Activated T-cell treated with anti-CD3 and anti-CD28 coated beads, Interleukin-2, amount 50 U/mL, for 24 hours (primary cell): ENCODE results near the gene AOC1.

Experiments
- DNase-seq: peaks from one replicate; pipeline ENCODE4 v3.0.0-alpha.2; 2020
- H3K27ac Mint-ChIP-seq: 2 replicates; pipeline ENCODE4 v1.8.0; 2020; ENCODE audit warnings: mild to moderate bottlenecking, mixed read lengths
- H3K27me3 Mint-ChIP-seq: 2 replicates; pipeline ENCODE4 v1.8.0; 2020; ENCODE audit warnings: mixed read lengths
- H3K36me3 Mint-ChIP-seq: 2 replicates; pipeline ENCODE4 v1.8.0; 2020; ENCODE audit warnings: low read depth, mixed read lengths
- H3K4me1 Mint-ChIP-seq: 2 replicates; pipeline ENCODE4 v1.8.0; 2020; ENCODE audit warnings: low read depth, mixed read lengths
- H3K4me3 Mint-ChIP-seq: 2 replicates; pipeline ENCODE4 v1.8.0; 2020; ENCODE audit warnings: mild to moderate bottlenecking, moderate library complexity, mixed read lengths
- H3K9me3 Mint-ChIP-seq: 2 replicates; pipeline ENCODE4 v1.8.0; 2020; ENCODE audit warnings: mixed read lengths

Gene AOC1

GRCh38 chr7:150848111-150848510 lies 4.2 kb upstream of the AOC1 start:
- Mint-ChIP-seq H3K4me1 (peaks cover 2% of the 10 kb centered on the region), H3K36me3 (no peaks in the 10 kb centered on the region), H3K4me3 (no peak overlapping the region), H3K27ac (no peak overlapping the region), H3K9me3 (no peaks in the 10 kb centered on the region), H3K27me3 (peaks cover 21% of the 10 kb centered on the region)
- no peak for DNase-seq

DNA sequence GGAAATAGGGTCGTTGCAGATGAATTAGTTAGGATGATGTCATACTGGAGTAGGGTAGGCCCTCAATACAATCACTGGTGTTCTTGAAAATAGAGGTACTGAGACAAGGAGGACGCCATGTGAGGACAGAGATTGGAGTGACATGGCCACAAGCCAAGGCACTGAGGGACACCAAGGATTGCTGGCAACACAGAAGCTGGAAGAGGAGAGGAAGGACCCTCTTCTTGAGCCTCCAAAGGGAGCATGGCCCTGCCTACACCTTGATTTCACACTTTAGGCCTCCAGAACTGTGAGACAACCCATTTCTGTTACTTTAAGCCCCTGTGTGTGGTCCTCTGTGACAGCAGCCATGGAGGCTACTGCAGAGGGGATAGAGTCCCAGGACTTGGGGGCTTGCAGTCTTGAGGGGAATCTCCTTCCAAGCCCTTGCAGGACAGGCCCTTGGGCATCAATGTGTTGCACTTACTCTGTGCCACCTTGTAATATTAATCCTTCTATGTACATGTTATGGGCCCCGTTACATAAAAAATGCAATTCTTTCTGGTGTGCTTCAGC lies 3.7 kb upstream of the AOC1 start:
- Mint-ChIP-seq H3K27me3 (peaks cover 21% of the 10 kb centered on the region), H3K4me1 (peaks cover 2% of the 10 kb centered on the region), H3K4me3 (no peak overlapping the region), H3K9me3 (no peaks in the 10 kb centered on the region), H3K27ac (no peak overlapping the region), H3K36me3 (no peaks in the 10 kb centered on the region)
- no peak for DNase-seq

DNA sequence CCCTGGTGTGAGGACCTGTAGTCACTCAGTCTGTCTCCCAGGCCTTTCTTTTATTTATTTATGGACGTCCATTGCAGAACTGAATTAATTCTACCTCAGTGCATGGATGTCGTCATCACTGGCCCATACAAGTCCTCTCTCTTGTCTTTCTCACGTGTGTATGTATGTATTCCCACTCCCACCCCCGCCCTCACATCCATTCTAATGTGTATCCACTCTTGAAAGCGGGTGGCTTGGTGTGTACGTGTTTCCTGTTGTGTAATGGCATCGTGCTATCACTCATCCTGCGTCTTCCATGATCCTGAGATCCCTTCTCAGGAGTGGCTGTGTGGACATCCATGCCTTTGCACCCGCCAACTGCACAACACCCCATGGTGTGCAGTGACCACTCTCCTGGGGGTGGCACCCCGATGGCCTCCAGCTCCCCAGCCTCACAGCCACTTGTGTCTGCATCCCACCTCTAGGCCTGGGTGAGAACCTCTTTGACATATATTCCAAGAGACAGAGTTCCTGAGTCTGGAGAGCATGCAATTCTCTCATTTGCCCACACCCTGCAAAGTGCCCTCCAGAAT lies 3.0 kb upstream of the AOC1 start:
- Mint-ChIP-seq H3K27ac (no peak overlapping the region), H3K4me1 (peaks cover 2% of the 10 kb centered on the region), H3K4me3 (no peak overlapping the region), H3K27me3 (peaks cover 21% of the 10 kb centered on the region), H3K36me3 (no peaks in the 10 kb centered on the region), H3K9me3 (no peaks in the 10 kb centered on the region)
- DNase-seq, result no peak

- peaks cover 2% of the 10 kb centered on the region for H3K4me1 Mint-ChIP-seq
- peaks cover 21% of the 10 kb centered on the region for H3K27me3 Mint-ChIP-seq
- H3K27ac Mint-ChIP-seq, result no peak overlapping the region
- no peak for DNase-seq
- no peak overlapping the region for H3K4me3 Mint-ChIP-seq
- no peaks in the 10 kb centered on the region for H3K9me3 Mint-ChIP-seq
- no peaks in the 10 kb centered on the region for H3K36me3 Mint-ChIP-seq
Observed at GRCh38 chr7:150850273-150850672, 2.0 kb upstream of the AOC1 start.

GRCh38 chr7:150851492-150852370 lies 586 bp upstream of the AOC1 start:
- peaks cover 2% of the 10 kb centered on the region for H3K4me1 Mint-ChIP-seq
- DNase-seq, result no peak
- H3K4me3 Mint-ChIP-seq, result no peak overlapping the region
- no peaks in the 10 kb centered on the region for H3K9me3 Mint-ChIP-seq
- no peaks in the 10 kb centered on the region for H3K36me3 Mint-ChIP-seq
- H3K27ac Mint-ChIP-seq, result no peak overlapping the region
- H3K27me3 Mint-ChIP-seq, result peaks cover 21% of the 10 kb centered on the region

- Mint-ChIP-seq H3K4me1 (peaks cover 2% of the 10 kb centered on the region), H3K27ac (no peak overlapping the region), H3K4me3 (no peak overlapping the region), H3K36me3 (no peaks in the 10 kb centered on the region), H3K27me3 (peaks cover 21% of the 10 kb centered on the region), H3K9me3 (no peaks in the 10 kb centered on the region)
- DNase-seq, result no peak
Observed at GRCh38 chr7:150854066-150855000, 2.0 kb downstream of the AOC1 start.

DNA sequence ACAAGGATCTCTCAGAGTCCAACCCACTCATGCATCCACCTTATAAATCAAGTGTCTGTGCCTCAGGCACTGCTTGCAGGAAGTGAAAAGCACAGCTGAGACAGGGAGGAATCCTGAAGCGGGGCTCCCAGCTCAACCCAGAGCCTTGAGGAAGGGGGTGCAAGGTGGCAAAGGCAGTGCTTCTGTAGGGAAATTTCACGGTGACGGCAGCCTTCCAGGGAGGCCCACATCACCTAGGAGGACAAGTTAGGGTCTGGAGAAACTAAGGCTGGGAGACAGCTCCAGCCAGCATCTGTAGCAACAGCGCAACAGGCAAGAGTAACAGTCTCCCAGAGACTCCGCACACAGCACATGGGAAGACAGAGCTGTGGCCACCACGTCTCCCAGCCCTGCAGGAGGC lies 2.7 kb downstream of the AOC1 start:
- no peak overlapping the region for H3K4me3 Mint-ChIP-seq
- no peak overlapping the region for H3K27ac Mint-ChIP-seq
- DNase-seq, result no peak
- H3K9me3 Mint-ChIP-seq, result no peaks in the 10 kb centered on the region
- H3K27me3 Mint-ChIP-seq, result peaks cover 21% of the 10 kb centered on the region
- peaks cover 2% of the 10 kb centered on the region for H3K4me1 Mint-ChIP-seq
- no peaks in the 10 kb centered on the region for H3K36me3 Mint-ChIP-seq

- Mint-ChIP-seq H3K27ac (no peak overlapping the region), H3K4me3 (no peak overlapping the region), H3K9me3 (no peaks in the 10 kb centered on the region), H3K4me1 (peaks cover 2% of the 10 kb centered on the region), H3K36me3 (no peaks in the 10 kb centered on the region), H3K27me3 (peaks cover 18% of the 10 kb centered on the region)
- DNase-seq, result no peak
Observed at GRCh38 chr7:150855476-150856302, 3.4 kb downstream of the AOC1 start.

DNA sequence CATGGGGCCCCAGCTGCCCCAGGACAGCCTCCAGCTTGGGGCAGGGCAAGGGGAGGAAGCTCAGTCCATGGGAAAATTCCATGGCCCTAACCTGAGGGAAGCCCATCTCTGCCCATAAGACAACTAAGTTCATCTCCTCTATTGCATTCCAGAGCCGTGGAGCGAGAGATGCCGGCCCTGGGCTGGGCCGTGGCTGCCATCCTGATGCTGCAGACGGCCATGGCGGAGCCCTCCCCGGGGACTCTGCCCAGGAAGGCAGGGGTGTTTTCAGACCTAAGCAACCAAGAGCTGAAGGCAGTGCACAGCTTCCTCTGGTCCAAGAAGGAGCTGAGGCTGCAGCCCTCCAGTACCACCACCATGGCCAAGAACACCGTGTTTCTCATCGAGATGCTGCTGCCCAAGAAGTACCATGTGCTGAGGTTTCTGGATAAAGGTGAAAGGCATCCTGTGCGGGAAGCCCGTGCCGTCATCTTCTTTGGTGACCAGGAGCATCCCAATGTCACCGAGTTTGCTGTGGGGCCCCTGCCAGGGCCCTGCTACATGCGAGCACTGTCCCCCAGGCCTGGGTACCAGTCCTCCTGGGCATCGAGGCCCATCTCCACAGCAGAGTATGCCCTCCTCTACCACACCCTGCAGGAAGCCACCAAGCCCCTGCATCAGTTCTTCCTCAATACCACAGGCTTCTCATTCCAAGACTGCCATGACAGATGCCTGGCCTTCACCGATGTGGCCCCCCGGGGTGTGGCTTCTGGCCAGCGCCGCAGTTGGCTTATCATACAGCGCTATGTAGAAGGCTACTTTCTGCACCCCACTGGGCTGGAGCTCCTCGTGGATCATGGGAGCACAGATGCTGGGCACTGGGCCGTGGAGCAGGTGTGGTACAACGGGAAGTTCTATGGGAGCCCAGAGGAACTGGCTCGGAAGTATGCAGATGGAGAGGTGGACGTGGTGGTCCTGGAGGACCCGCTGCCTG lies 4.3 kb downstream of the AOC1 start:
- Mint-ChIP-seq H3K36me3 (no peaks in the 10 kb centered on the region), H3K9me3 (no peaks in the 10 kb centered on the region), H3K27ac (no peak overlapping the region), H3K4me3 (no peak overlapping the region), H3K4me1 (peaks cover 2% of the 10 kb centered on the region), H3K27me3 (peaks cover 13% of the 10 kb centered on the region)
- DNase-seq, result no peak

DNA sequence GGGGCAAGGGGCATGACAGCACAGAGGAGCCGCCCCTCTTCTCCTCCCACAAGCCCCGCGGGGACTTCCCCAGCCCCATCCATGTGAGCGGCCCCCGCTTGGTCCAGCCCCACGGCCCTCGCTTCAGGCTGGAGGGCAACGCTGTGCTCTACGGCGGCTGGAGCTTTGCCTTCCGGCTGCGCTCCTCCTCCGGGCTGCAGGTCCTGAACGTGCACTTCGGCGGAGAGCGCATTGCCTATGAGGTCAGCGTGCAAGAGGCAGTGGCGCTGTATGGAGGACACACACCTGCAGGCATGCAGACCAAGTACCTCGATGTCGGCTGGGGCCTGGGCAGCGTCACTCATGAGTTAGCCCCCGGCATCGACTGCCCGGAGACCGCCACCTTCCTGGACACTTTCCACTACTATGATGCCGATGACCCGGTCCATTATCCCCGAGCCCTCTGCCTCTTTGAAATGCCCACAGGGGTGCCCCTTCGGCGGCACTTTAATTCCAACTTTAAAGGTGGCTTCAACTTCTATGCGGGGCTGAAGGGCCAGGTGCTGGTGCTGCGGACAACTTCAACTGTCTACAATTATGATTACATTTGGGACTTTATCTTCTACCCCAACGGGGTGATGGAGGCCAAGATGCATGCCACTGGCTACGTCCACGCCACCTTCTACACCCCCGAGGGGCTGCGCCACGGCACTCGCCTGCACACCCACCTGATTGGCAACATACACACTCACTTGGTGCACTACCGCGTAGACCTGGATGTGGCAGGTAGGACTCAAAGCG lies 5.1 kb downstream of the AOC1 start:
- peaks cover 4% of the 10 kb centered on the region for H3K27me3 Mint-ChIP-seq
- no peaks in the 10 kb centered on the region for H3K9me3 Mint-ChIP-seq
- H3K4me3 Mint-ChIP-seq, result no peak overlapping the region
- no peaks in the 10 kb centered on the region for H3K4me1 Mint-ChIP-seq
- no peak for DNase-seq
- no peaks in the 10 kb centered on the region for H3K36me3 Mint-ChIP-seq
- no peak overlapping the region for H3K27ac Mint-ChIP-seq

GRCh38 chr7:150858236-150859197 lies 6.2 kb downstream of the AOC1 start:
- Mint-ChIP-seq H3K36me3 (no peaks in the 10 kb centered on the region), H3K4me3 (no peak overlapping the region), H3K9me3 (no peaks in the 10 kb centered on the region), H3K27ac (no peak overlapping the region), H3K27me3 (no peaks in the 10 kb centered on the region), H3K4me1 (no peaks in the 10 kb centered on the region)
- no peak for DNase-seq
